NCI-H1694 treated with DMSO at 0.1 percent for 48 hours (cell line): ENCODE measurements around the gene PCNX3.

Experiments used
- DNase-seq: peaks from one replicate; lab custom pipeline; 2025; lab: John Stamatoyannopoulos, UW

PCNX3 gene

GRCh38 chr11:65640483-65641296, 25.1 kb downstream of the PCNX3 start:
- DNase-seq: no peak

GRCh38 chr11:65641297-65642013, 25.9 kb downstream of the PCNX3 start:
- DNase-seq: no peak

- no peak for DNase-seq
Observed at GRCh38 chr11:65642014-65642671, 26.6 kb downstream of the PCNX3 start.

- no peak for DNase-seq
Observed at GRCh38 chr11:65643971-65644370, 28.4 kb downstream of the PCNX3 start.

- DNase-seq: no peak
Observed at GRCh38 chr11:65644837-65645236, 29.3 kb downstream of the PCNX3 start.

- DNase-seq: no peak
Observed at GRCh38 chr11:65645710-65646109, 30.1 kb downstream of the PCNX3 start.

GRCh38 chr11:65646288-65646957, 30.8 kb downstream of the PCNX3 start:
- DNase-seq: no peak

DNA sequence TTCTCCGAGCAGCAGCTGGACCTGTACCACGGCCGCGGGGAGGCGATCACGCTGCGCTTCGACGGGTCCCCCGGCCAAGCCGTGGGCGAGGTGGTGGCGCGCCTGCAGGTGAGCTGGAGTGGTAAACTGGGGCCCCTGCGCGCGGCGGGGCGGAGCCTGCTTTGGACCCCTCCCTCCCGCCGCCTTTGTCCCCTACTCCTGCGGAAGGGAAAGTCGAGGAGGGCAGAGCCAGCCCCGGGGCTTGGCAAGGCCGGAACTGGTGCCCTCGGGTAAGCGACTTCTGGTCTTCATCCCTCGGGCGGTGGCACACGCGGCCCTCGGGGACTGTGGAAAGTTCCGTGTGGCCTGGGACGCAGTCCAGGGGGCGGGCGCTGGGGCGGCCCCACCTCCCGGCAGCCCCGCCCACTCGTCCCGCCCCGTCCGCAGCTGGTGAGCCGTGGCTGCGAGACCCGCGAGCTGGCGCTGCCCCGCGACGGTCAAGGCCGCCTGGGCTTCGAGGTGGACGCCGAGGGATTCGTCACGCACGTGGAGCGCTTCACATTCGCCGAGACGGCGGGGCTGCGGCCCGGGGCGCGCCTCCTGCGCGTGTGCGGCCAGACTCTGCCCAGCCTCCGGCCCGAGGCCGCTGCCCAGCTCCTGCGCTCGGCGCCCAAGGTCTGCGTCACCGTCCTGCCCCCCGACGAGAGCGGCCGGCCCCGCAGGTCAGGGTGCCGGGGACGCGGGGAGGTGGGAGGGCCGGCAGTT, 31.6 kb downstream of the PCNX3 start:
- no peak for DNase-seq

DNA sequence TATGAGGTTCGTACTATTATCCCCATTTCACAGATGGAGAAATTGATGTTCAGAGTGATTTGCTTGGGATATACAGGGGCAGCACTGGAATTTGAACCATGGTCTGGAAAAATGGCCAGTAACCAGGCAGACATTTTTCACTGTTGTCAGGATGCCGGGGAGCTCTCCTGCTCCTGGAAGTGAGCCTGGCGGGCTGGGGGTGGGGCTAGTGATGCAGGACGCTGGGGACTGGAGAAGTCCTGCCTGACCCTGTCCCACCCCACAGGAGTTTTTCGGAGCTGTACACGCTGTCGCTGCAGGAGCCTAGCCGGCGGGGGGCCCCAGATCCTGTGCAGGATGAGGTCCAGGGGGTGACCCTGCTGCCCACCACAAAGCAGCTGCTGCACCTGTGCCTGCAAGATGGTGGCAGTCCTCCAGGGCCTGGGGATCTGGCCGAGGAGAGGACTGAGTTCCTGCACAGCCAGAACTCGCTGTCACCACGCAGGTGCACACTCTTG, 33.5 kb downstream of the PCNX3 start:
- DNase-seq: no peak

- no peak for DNase-seq
Observed at GRCh38 chr11:65649656-65650546, 34.3 kb downstream of the PCNX3 start.

GRCh38 chr11:65650547-65651338, 35.2 kb downstream of the PCNX3 start:
- no peak for DNase-seq

- DNase-seq: no peak
Observed at GRCh38 chr11:65651339-65651588, 35.7 kb downstream of the PCNX3 start.

DNA sequence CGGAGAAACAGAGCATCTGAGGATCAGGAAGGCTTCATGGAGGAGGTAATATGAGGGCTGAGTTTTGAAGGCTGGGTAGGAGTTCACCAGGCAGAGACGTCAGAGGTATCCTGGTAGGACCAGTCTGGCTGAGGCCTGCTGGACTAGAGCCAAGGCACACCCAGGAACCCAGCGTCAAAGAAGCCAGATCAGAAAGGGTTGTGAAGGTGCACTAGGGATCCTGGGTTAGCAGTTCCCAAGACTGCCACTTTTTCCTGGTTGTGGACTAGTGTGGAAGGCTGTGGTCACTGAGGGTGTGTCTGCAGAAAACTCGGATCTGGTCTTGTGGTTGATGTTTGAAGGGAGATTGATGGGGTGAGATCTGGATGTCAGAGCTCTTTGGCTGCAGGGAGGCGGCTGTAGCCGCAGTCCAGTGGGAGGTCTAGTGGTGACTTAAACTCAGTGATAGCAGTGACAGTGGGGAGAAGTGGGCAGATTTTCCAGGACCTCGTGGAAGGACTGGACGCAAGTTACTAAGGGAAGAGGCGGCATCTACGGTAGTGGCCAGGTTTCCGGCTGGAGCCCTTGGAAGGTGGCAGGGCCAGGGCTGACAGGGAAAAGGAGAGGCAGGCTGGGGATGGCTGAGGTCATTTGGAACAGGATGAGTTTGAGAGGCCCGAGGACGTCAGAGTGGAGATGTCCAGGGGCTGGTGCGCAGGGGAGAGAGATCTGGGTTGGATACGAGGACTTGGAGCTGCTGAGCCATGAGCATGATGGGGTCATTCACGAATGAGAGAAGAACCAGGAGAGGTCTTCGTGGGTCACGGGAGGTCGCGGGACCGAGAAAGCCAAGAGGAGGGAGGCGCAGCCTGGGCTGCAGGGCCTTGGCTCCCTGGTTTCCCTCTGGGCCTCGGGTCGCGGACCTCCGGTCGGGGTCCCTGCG, 36.3 kb downstream of the PCNX3 start:
- DNase-seq: no peak

DNA sequence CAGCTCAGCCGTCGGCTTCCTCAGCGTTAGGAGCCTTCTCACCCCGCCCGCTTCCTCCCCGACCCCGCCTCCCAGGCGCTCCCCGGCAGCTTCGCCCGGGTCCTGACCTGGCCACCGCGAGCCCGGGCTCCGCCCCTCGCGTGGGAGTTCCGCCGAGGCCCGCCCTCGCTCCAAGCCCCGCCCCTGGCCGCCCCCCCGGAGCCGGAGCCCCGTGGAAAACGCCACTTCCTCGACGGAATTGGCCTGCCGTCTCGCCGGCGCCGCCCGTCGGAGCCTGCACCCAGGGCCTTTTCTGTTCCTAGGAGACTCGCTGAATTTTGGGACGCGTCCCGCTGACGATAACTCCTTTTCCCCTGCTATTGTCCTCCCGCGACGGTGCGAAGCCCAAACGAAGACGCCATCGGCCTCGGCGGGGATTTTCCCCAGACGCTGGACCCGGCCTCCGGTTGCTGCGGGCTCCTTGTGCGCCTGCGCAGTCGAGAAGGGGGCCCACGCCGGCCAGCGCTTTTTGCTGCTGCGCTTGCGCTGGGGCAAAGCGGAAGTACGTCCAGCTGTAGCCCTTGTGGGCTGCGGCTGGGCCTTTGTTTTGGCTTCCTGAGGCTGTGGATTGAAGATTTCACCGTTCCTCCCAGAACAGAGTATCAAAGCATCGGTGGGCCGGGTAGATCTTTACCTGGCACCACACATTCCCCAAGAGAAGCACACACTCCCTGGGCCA, 37.1 kb downstream of the PCNX3 start:
- DNase-seq: peak; percentile 62

GRCh38 chr11:65653229-65654225, 38.0 kb downstream of the PCNX3 start:
- no peak for DNase-seq

DNA sequence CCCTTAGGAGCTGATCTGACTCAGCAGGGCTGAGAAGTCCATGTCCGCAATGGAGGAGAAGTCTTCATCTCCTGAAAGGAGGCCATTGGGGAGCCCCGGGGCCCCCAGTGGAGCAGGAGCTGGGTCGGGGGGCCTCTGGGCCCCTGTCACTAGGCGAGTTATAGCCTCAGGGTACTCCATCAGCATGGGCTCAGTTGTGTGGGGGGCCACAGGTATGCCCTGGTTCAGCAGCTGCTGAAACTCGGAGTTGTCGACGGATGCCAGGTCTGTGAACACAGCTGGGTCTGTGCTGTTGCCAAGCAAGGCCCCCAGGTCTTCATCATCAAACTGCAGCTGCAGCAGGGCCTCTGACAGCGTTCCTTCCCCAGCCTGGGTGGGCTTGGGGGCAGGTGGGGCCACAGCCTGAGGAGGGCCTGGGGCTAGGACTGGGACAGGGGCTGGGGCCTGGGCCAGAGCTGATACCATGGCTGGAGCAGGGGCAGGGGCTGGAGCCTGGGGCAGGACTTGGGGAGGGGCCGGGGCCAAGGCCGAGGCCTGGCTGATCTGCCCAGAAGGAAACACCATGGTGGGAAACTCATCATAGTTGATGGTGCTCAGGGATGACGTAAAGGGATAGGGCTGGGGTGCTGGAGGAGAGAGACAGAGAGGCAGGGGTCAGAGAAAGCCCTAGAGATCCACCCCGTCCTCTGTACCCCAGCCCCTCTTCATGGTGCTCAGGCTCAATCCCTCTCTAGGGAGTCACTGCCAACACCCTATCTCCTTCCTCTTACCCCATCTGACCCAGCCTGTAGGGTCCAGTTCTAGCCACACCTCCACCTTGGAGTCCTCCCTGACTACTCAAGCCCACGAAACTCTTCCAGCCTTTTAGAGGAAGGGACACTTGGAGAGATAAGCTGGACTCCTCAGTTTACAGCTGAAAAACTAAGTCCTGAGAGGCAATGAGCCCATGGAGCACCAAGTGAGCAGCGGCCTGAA, 39.1 kb downstream of the PCNX3 start:
- DNase-seq: no peak
